K562 (cell line): ENCODE measurements around the gene OR4C16. TPM values are rescaled to one million over a fixed set of nuclear protein-coding genes. Genes with fewer than 3 reads are reported as not detected.

Experiments
- ATAC-seq: fragments of 200-7000 bp; cut with Tn5 transposase; 3 replicates; pipeline ENCODE4 v1.9.1; 2020; ENCODE audit warnings: moderate library complexity
- BruUV-seq: library from RNA; stranded (reverse); fragments of 400-500 nt; replicated peaks from 2 replicates; lab custom pipeline; 2021; lab: Mats Ljungman, UMichigan
- CTCF ChIA-PET: fragments of 300-600 bp; formaldehyde crosslinking; extraction: SDS; loops from one replicate; lab custom pipeline; 2021; ENCODE audit warnings: low intra/inter-chr PET ratio; lab: Yijun Ruan, JAX
- POLR2A ChIA-PET: fragments of 300-600, 350-650 bp; sonication (Branson Sonifier 250); formaldehyde crosslinking; extraction: SDS; loops from one replicate; lab custom pipeline; 2021; ENCODE audit warnings: antibody characterized with exemption, inconsistent platforms; lab: Yijun Ruan, JAX
- DNase-seq, 4 experiments: peaks; one replicate each; pipeline versions ENCODE4 v3.0.0 to v3.0.0-alpha.2; 2011 to 2018; ENCODE audit warnings: low spot score in 3 of 4, mixed read lengths in 3 of 4; ENCODE audit errors: extremely low read depth in 1 of 4
- FAIRE-seq: peaks from 2 replicates; lab custom pipeline; 2011; peaks lifted over from hg19 to GRCh38; lab: Jason Lieb, UNC
- H2AFZ ChIP-seq: 2 replicates; pipeline ENCODE4 v1.6.0; 2011; ENCODE audit warnings: low read depth, low read length, control low read depth, inconsistent platforms
- H3K27ac ChIP-seq: fragments of 200-600 bp; 3 replicates; pipeline ENCODE4 v1.8.0; 2011; ENCODE audit warnings: low read depth, mild to moderate bottlenecking, control low read depth, inconsistent platforms, low read length, moderate library complexity, mixed read lengths; ENCODE audit errors: extremely low read depth
- H3K27me3 ChIP-seq, 2 experiments: fragments of 300-600 bp in 1 of 2; 2 replicates in 1 of 2; 3 replicates in 1 of 2; pipeline versions ENCODE4 v1.6.0 to v1.8.0; 2011; ENCODE audit warnings: inconsistent platforms in 2 of 2, low read length in 2 of 2, mild to moderate bottlenecking in 1 of 2, mixed read lengths in 1 of 2, moderate library complexity in 1 of 2; ENCODE audit not compliant: control insufficient read depth in 2 of 2, insufficient read depth in 2 of 2
- H3K36me3 ChIP-seq: fragments of 300-600 bp; 3 replicates; pipeline ENCODE4 v1.8.0; 2011; ENCODE audit warnings: mild to moderate bottlenecking, low read length, inconsistent platforms; ENCODE audit not compliant: control insufficient read depth, insufficient read depth
- H3K4me1 ChIP-seq, 2 experiments: fragments of 200-600 bp in 1 of 2; replicated peaks in 1 of 2; 2 replicates in 1 of 2; 3 replicates in 1 of 2; pipeline versions ENCODE4 v1.5.1 to v1.8.0; 2011; ENCODE audit warnings: inconsistent platforms in 2 of 2, low read length in 2 of 2, mild to moderate bottlenecking in 1 of 2, mixed read lengths in 1 of 2, moderate library complexity in 1 of 2; ENCODE audit not compliant: control insufficient read depth in 2 of 2, insufficient read depth in 2 of 2
- H3K4me2 ChIP-seq: 2 replicates; pipeline ENCODE4 v1.6.1; 2011; ENCODE audit warnings: low read length, control low read depth, inconsistent platforms, mixed read lengths; ENCODE audit not compliant: insufficient read depth
- H3K4me3 ChIP-seq: fragments of 200-600 bp; sonication (generic), shearing (Covaris generic); 2 replicates; pipeline ENCODE4 v1.5.1; 2016; ENCODE audit warnings: control low read depth, inconsistent platforms
- H3K79me2 ChIP-seq: fragments of 200-600 bp; 3 replicates; pipeline ENCODE4 v1.8.0; 2011; ENCODE audit warnings: low read length, inconsistent platforms; ENCODE audit not compliant: control insufficient read depth, insufficient read depth
- H3K9ac ChIP-seq, 2 experiments: 2 replicates each; pipeline versions ENCODE4 v1.6.0 to v1.6.1; 2011; ENCODE audit warnings: low read depth in 2 of 2, low read length in 2 of 2, control low read depth in 1 of 2, inconsistent platforms in 1 of 2, mild to moderate bottlenecking in 1 of 2, mixed read lengths in 1 of 2; ENCODE audit not compliant: insufficient read depth in 1 of 2
- H3K9me1 ChIP-seq: one replicate; pipeline ENCODE4 v1.6.0; 2011; ENCODE audit warnings: inconsistent platforms, mild to moderate bottlenecking, low read length, moderate library complexity; ENCODE audit not compliant: control insufficient read depth, insufficient read depth
- H3K9me3 ChIP-seq: replicated peaks from 2 replicates; pipeline ENCODE4 v1.5.1; 2011; ENCODE audit warnings: low read depth, low read length, inconsistent platforms; ENCODE audit not compliant: control insufficient read depth, insufficient read depth
- H4K20me1 ChIP-seq: replicated peaks from 2 replicates; pipeline ENCODE4 v1.6.1; 2011; ENCODE audit warnings: low read length, inconsistent platforms, mixed read lengths; ENCODE audit not compliant: control insufficient read depth, insufficient read depth
- CBX8 ChIP-seq: fragments of 200-600 bp; sonication (generic); IDR thresholded peaks from 2 replicates; pipeline ENCODE4 v1.6.1; 2012; ENCODE audit warnings: borderline replicate concordance, mixed run types, low read depth, mild to moderate bottlenecking, moderate library complexity, mixed read lengths, low read length, control low read depth, inconsistent platforms; ENCODE audit not compliant: poor library complexity, severe bottlenecking; ENCODE audit errors: extremely low read depth
- CEBPG ChIP-seq, 3 experiments: fragments of 200-800 bp in 1 of 3; sonication (Bioruptor generic) in 1 of 3; sonication (generic) in 1 of 3; formaldehyde crosslinking in 1 of 3; IDR thresholded peaks in 2 of 3; conservative IDR thresholded peaks in 1 of 3; 2 replicates each; pipeline versions ENCODE4 v1.6.1 to v1.8.0; 2016 to 2022; ENCODE audit warnings: missing compliant biosample characterization in 2 of 3, missing genetic modification characterization in 2 of 3, mild to moderate bottlenecking in 1 of 3, missing genetic modification reagents in 1 of 3
- EHMT2 ChIP-seq: fragments of 450-650 bp; IDR thresholded peaks from 2 replicates; pipeline ENCODE4 v1.6.1; 2018; ENCODE audit warnings: antibody characterized with exemption
- ELF1 ChIP-seq: fragments of 200-800 bp; sonication (Bioruptor generic); IDR thresholded peaks from 2 replicates; pipeline ENCODE4 v1.6.1; 2016; ENCODE audit warnings: missing genetic modification characterization, missing compliant biosample characterization
- FUS ChIP-seq: fragments of 200-400 bp; formaldehyde crosslinking; optimal IDR thresholded peaks from 2 replicates; pipeline ENCODE3; 2017; ENCODE audit warnings: low read depth, low read length
- HDAC6 ChIP-seq: IDR thresholded peaks from 2 replicates; pipeline ENCODE4 v1.6.1; 2012; ENCODE audit warnings: low read depth, mild to moderate bottlenecking, control low read depth, inconsistent platforms, low read length, moderate library complexity
- HDGF ChIP-seq: fragments of 450-650 bp; IDR thresholded peaks from 2 replicates; pipeline ENCODE4 v1.6.1; 2016
- KAT2B ChIP-seq: IDR thresholded peaks from one replicate; pipeline ENCODE4 v1.6.1; 2012; ENCODE audit warnings: low read depth, mild to moderate bottlenecking, control low read depth, inconsistent platforms, low read length, moderate library complexity
- MBD2 ChIP-seq: sonication (generic); IDR thresholded peaks from 2 replicates; pipeline ENCODE4 v1.6.1; 2016; ENCODE audit warnings: low read depth, borderline replicate concordance
- SPI1 ChIP-seq: IDR thresholded peaks from 2 replicates; pipeline ENCODE4 v1.6.1; 2011; ENCODE audit warnings: low read depth, low read length, control low read depth, borderline replicate concordance
- YBX1 ChIP-seq: fragments of 450-650 bp; IDR thresholded peaks from 2 replicates; pipeline ENCODE4 v1.7.1; 2016; ENCODE audit warnings: mild to moderate bottlenecking
- ZNF518B ChIP-seq: fragments of 250-450 bp; sonication (Bioruptor Pico); IDR thresholded peaks from 2 replicates; pipeline ENCODE4 v1.5.0; 2021; ENCODE audit warnings: mild to moderate bottlenecking, moderate library complexity
- ZNF830 ChIP-seq: fragments of 250-450 bp; sonication (Bioruptor Pico); IDR thresholded peaks from 2 replicates; pipeline ENCODE4 v1.5.0; 2021; ENCODE audit warnings: mild to moderate bottlenecking
- in situ Hi-C: fragments of 300-500 bp; cut with MboI; formaldehyde crosslinking; loops from 4 replicates; pipeline ENCODE4 v1.15.0; 2018; ENCODE audit warnings: inconsistent platforms, mixed read lengths
- intact Hi-C: fragments of 100-400 bp; cut with micrococcal nuclease; formaldehyde crosslinking; loops from 2 replicates; pipeline ENCODE4 v1.14.2; 2022
- polyA plus RNA-seq, 8 experiments: library from polyadenylated mRNA; depleted of rRNA in 4 of 8; stranded (reverse) in 5 of 8; unstranded in 3 of 8; fragments of >200 nt; fragmentation: Nextera tagmentation in 2 of 8; fragmentation: Illumina TruSeq in 1 of 8; extraction: Ambion mirVana in 2 of 8; extraction: Trizol in 1 of 8; gene quantifications; 2 replicates each; pipeline versions ENCODE4 v1.2.1 to v1.2.3, GENCODE V29; 2011 to 2014; ENCODE audit warnings: inconsistent platforms in 1 of 8, missing spikeins in 1 of 8
- total RNA-seq, 7 experiments: library from RNA; depleted of rRNA in 6 of 7; stranded (reverse); fragments of >200 nt in 6 of 7; fragmentation: Illumina TruSeq in 2 of 7; extraction: Trizol in 2 of 7; gene quantifications; 2 replicates each; pipeline versions ENCODE4 v1.2.1 to v1.2.3, GENCODE V29; 2011 to 2021; ENCODE audit warnings: low replicate concordance in 1 of 7

OR4C16 gene
- total and polyA plus RNA-seq, 9 of the 15 experiments (the other 6 are each of a cell fraction or from before 2014, with no cell fraction given): not detected

DNA sequence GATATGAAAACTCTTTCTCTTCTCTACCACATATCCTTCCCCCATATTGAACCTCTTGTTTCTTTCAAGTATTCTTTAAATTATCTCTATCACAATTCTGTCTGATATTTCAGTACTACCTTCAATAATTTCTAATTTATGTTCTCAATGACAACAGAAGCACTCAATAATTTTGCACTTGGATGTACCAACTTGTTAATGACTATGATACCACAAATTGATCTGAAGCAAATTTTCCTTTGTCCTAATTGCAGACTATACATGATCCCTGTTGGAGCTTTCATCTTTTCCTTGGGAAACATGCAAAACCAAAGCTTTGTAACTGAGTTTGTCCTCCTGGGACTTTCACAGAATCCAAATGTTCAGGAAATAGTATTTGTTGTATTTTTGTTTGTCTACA lies 17.8 kb upstream of the OR4C16 start, which contains the start of gene OR4C15:
OR4C15 (plus strand) TSS at position 301 of the 400 bp plus-strand sequence; CDS start at position 301, 0 bp downstream.
- no peak for DNase-seq
- no peak for FAIRE-seq
- ChIA-PET CTCF (no interaction called here), POLR2A (no interaction called here)
- Histone ChIP-seq H3K9me3 (peaks cover 3% of the 10 kb centered on the region; the same call in 1 of the 2 replicates), H2AFZ (no peak within 1 kb of the TSS), H3K36me3 (no peaks in the 10 kb centered on the region), H3K9ac (no peak within 1 kb of the TSS), H4K20me1 (no peaks in the 10 kb centered on the region), H3K4me2 (no peak within 1 kb of the TSS), H3K4me1 (no peaks in the 10 kb centered on the region), H3K27me3 (no peaks in the 10 kb centered on the region), H3K9me1 (no peaks in the 10 kb centered on the region), H3K4me3 (no peak within 1 kb of the TSS), H3K79me2 (no peaks in the 10 kb centered on the region), H3K27ac (no peak within 1 kb of the TSS)
- intact Hi-C loops (no loop called here), in situ Hi-C loops (no loop called here)
- no peak for ATAC-seq
- no TSS peak for BruUV-seq
- TF ChIP-seq HDAC6: no peak
- TF ChIP-seq ZNF830: no peak
- no peak for TF ChIP-seq FUS
- TF ChIP-seq ELF1 (tag): no peak
- TF ChIP-seq MBD2: no peak
- TF ChIP-seq ZNF518B (CRISPR knock-in tag): no peak
- TF ChIP-seq EHMT2: no peak
- no peak for TF ChIP-seq KAT2B
- no peak for TF ChIP-seq YBX1
- no peak for TF ChIP-seq CEBPG (CRISPR knock-in tag; IDR thresholded peaks at IDR 0.05)
- no peak for TF ChIP-seq CEBPG (tag; conservative IDR thresholded peaks at IDR 0.05 in 1 of 2, IDR thresholded peaks at IDR 0.05 in 1 of 2)
- TF ChIP-seq HDGF: no peak
- TF ChIP-seq SPI1: no peak
- no peak for TF ChIP-seq CBX8
- TF ChIP-seq, all 486 proteins: peak for 0
